GM18498 (cell line): Measurements from ENCODE around the gene TBC1D3B.
"Not testable (repeated sequence)": the region's sequence is repeated elsewhere in the genome, so short reads cannot be mapped to it uniquely, and the experiment has no call there.

Experiments used
- ATAC-seq: cut with Tn5 transposase; IDR thresholded peaks from one replicate; pipeline ENCODE4 v1.9.1; 2021; ENCODE audit warnings: mild to moderate bottlenecking, moderate library complexity; ENCODE audit not compliant: unreplicated experiment

The TBC1D3B gene

GRCh38 chr17:36182176-36183000, 6.0 kb upstream of the TBC1D3B start:
- peak; percentile 10 for ATAC-seq

- ATAC-seq, result not testable (repeated sequence)
Measured at GRCh38 chr17:36181446-36182175, 5.2 kb upstream of the TBC1D3B start.

GRCh38 chr17:36168836-36169235, 7.6 kb downstream of the TBC1D3B start:
- not testable (repeated sequence) for ATAC-seq

- ATAC-seq, result no peak
Measured at GRCh38 chr17:36153895-36154610, 22.4 kb downstream of the TBC1D3B start.

GRCh38 chr17:36152639-36153120, 23.8 kb downstream of the TBC1D3B start:
- no peak for ATAC-seq

- no peak for ATAC-seq
Measured at GRCh38 chr17:36151891-36152638, 24.4 kb downstream of the TBC1D3B start.

- peak; percentile 30 for ATAC-seq
Measured at GRCh38 chr17:36149296-36149820, 27.1 kb downstream of the TBC1D3B start.

- ATAC-seq, result peak; percentile 63
Measured at GRCh38 chr17:36148559-36149295, 27.7 kb downstream of the TBC1D3B start.

GRCh38 chr17:36147601-36148000, 28.8 kb downstream of the TBC1D3B start:
- no peak for ATAC-seq

GRCh38 chr17:36144981-36145729, 31.3 kb downstream of the TBC1D3B start:
- no peak for ATAC-seq

GRCh38 chr17:36144014-36144413, 32.4 kb downstream of the TBC1D3B start:
- no peak for ATAC-seq

GRCh38 chr17:36142806-36143205, 33.6 kb downstream of the TBC1D3B start:
- ATAC-seq, result no peak

- no peak for ATAC-seq
Measured at GRCh38 chr17:36142235-36142634, 34.2 kb downstream of the TBC1D3B start.

GRCh38 chr17:36136439-36136838, 40.0 kb downstream of the TBC1D3B start:
- no peak for ATAC-seq

GRCh38 chr17:36136036-36136435, 40.4 kb downstream of the TBC1D3B start:
- no peak for ATAC-seq

- no peak for ATAC-seq
Measured at GRCh38 chr17:36135465-36135864, 41.0 kb downstream of the TBC1D3B start.

GRCh38 chr17:36133602-36134236, 42.7 kb downstream of the TBC1D3B start:
- no peak for ATAC-seq

- ATAC-seq, result no peak
Measured at GRCh38 chr17:36132421-36132831, 44.0 kb downstream of the TBC1D3B start.
